GM12891 (cell line): ENCODE data around the gene MYO9B.

Experiments
- PAX5 ChIP-seq: IDR thresholded peaks from 2 replicates; pipeline ENCODE4 v1.6.1; 2011; ENCODE audit warnings: low read length, moderate library complexity, mild to moderate bottlenecking; ENCODE audit not compliant: insufficient read depth, severe bottlenecking
- POLR2A ChIP-seq: IDR thresholded peaks from 2 replicates; pipeline ENCODE4 v1.6.1; 2011; ENCODE audit warnings: low read depth, low read length, control low read depth
- POLR2AphosphoS5 ChIP-seq: IDR thresholded peaks from 2 replicates; pipeline ENCODE4 v1.6.1; 2011; ENCODE audit warnings: low read depth, low read length, control low read depth
- POU2F2 ChIP-seq: IDR thresholded peaks from 2 replicates; pipeline ENCODE4 v1.6.1; 2011; ENCODE audit warnings: low read depth, mild to moderate bottlenecking, control low read depth, low read length, moderate library complexity
- SPI1 ChIP-seq: IDR thresholded peaks from 2 replicates; pipeline ENCODE4 v1.6.1; 2011; ENCODE audit warnings: low read depth, low read length, control low read depth
- TAF1 ChIP-seq: IDR thresholded peaks from 2 replicates; pipeline ENCODE4 v1.6.1; 2011; ENCODE audit warnings: low read depth, low read length, control low read depth

GRCh38 chr19:17235300-17235970 is 159.9 kb downstream of the MYO9B start:
- TF ChIP-seq POLR2A (no peak), TAF1 (no peak), POU2F2 (no peak), POLR2AphosphoS5 (no peak), SPI1 (no peak), PAX5 (no peak)
